ENCODE measurements around the gene TEX264.

TEX264 gene

GRCh38 chr3:51715231-51715976 lies 44.4 kb downstream of the TEX264 start:
- TF ChIP-seq CEBPB (IDR thresholded peaks at IDR 0.05) = no peak

GRCh38 chr3:51715977-51716294 lies 44.9 kb downstream of the TEX264 start:
- TF ChIP-seq TCF12 (IDR thresholded peaks at IDR 0.05; ENCODE audit: low read depth) (no peak), NFIC (IDR thresholded peaks at IDR 0.05) (no peak), YY1 (IDR thresholded peaks at IDR 0.05; ENCODE audit: low read depth) (no peak), TAF1 (IDR thresholded peaks at IDR 0.05; ENCODE audit: low read depth) (no peak), RAD21 (IDR thresholded peaks at IDR 0.05; ENCODE audit: low read depth) (no peak), EGR1 (IDR thresholded peaks at IDR 0.05) (no peak), TEAD4 (IDR thresholded peaks at IDR 0.05) (no peak), EP300 (IDR thresholded peaks at IDR 0.05; ENCODE audit: borderline replicate concordance) (no peak), MAX (IDR thresholded peaks at IDR 0.05) (no peak), CEBPB (IDR thresholded peaks at IDR 0.05) (no peak), USF1 (IDR thresholded peaks at IDR 0.05) (no peak), REST (IDR thresholded peaks at IDR 0.05; ENCODE audit: low read depth) (no peak), FOXM1 (IDR thresholded peaks at IDR 0.05; ENCODE audit: borderline replicate concordance, low read depth) (no peak), ZBTB7A (IDR thresholded peaks at IDR 0.05; ENCODE audit: low read depth) (no peak), CREB1 (IDR thresholded peaks at IDR 0.05; ENCODE audit: low read depth) (no peak)

GRCh38 chr3:51716805-51717204 lies 45.8 kb downstream of the TEX264 start:
- no peak for TF ChIP-seq USF1 (IDR thresholded peaks at IDR 0.05)
- TF ChIP-seq RAD21 (IDR thresholded peaks at IDR 0.05; ENCODE audit: low read depth) = no peak
- TF ChIP-seq EGR1 (IDR thresholded peaks at IDR 0.05) = no peak
- TF ChIP-seq ZBTB7A (IDR thresholded peaks at IDR 0.05; ENCODE audit: low read depth) = no peak
- TF ChIP-seq REST (IDR thresholded peaks at IDR 0.05; ENCODE audit: low read depth) = no peak
- TF ChIP-seq FOXM1 (IDR thresholded peaks at IDR 0.05; ENCODE audit: borderline replicate concordance, low read depth) = no peak
- no peak for TF ChIP-seq YY1 (IDR thresholded peaks at IDR 0.05; ENCODE audit: low read depth)
- no peak for TF ChIP-seq MAX (IDR thresholded peaks at IDR 0.05)
- TF ChIP-seq CEBPB (IDR thresholded peaks at IDR 0.05) = no peak
- no peak for TF ChIP-seq TAF1 (IDR thresholded peaks at IDR 0.05; ENCODE audit: low read depth)
- no peak for TF ChIP-seq TEAD4 (IDR thresholded peaks at IDR 0.05)
- no peak for TF ChIP-seq CREB1 (IDR thresholded peaks at IDR 0.05; ENCODE audit: low read depth)
- TF ChIP-seq TCF12 (IDR thresholded peaks at IDR 0.05; ENCODE audit: low read depth) = no peak
- TF ChIP-seq NFIC (IDR thresholded peaks at IDR 0.05) = no peak
- TF ChIP-seq EP300 (IDR thresholded peaks at IDR 0.05; ENCODE audit: borderline replicate concordance) = no peak

- no peak for TF ChIP-seq TAF1 (IDR thresholded peaks at IDR 0.05; ENCODE audit: low read depth)
- TF ChIP-seq TCF12 (IDR thresholded peaks at IDR 0.05; ENCODE audit: low read depth) = no peak
- no peak for TF ChIP-seq CEBPB (IDR thresholded peaks at IDR 0.05)
- TF ChIP-seq USF1 (IDR thresholded peaks at IDR 0.05) = no peak
- no peak for TF ChIP-seq NFIC (IDR thresholded peaks at IDR 0.05)
- no peak for TF ChIP-seq YY1 (IDR thresholded peaks at IDR 0.05; ENCODE audit: low read depth)
- TF ChIP-seq EGR1 (IDR thresholded peaks at IDR 0.05) = no peak
- no peak for TF ChIP-seq FOXM1 (IDR thresholded peaks at IDR 0.05; ENCODE audit: borderline replicate concordance, low read depth)
- no peak for TF ChIP-seq ZBTB7A (IDR thresholded peaks at IDR 0.05; ENCODE audit: low read depth)
- no peak for TF ChIP-seq CREB1 (IDR thresholded peaks at IDR 0.05; ENCODE audit: low read depth)
Observed at GRCh38 chr3:51717446-51717845, 46.4 kb downstream of the TEX264 start.

- TF ChIP-seq RAD21 (IDR thresholded peaks at IDR 0.05; ENCODE audit: low read depth) = no peak
- no peak for TF ChIP-seq ZBTB7A (IDR thresholded peaks at IDR 0.05; ENCODE audit: low read depth)
- no peak for TF ChIP-seq YY1 (IDR thresholded peaks at IDR 0.05; ENCODE audit: low read depth)
- no peak for TF ChIP-seq CEBPB (IDR thresholded peaks at IDR 0.05)
- no peak for TF ChIP-seq REST (IDR thresholded peaks at IDR 0.05; ENCODE audit: low read depth)
Observed at GRCh38 chr3:51717947-51718346, 46.9 kb downstream of the TEX264 start.

Data from Ishikawa (cell line).